Immature natural killer cell (primary cell): ENCODE data around the gene CELF5. TPM values are rescaled to one million over a fixed set of nuclear protein-coding genes. Genes with fewer than 3 reads are reported as not detected.
"Not testable (repeated sequence)": the region's sequence is repeated elsewhere in the genome, so short reads cannot be mapped to it uniquely, and the experiment has no call there.

Experiments
- DNase-seq, 3 donors: peaks; one replicate each; pipeline ENCODE4 v3.0.0; 2022; ENCODE audit warnings: mixed read lengths in 1 of 3
- H3K27ac Mint-ChIP-seq, 6 donors: one replicate each; pipeline ENCODE4 v1.8.0; 2020; ENCODE audit warnings: mixed read lengths in 6 of 6, mild to moderate bottlenecking in 5 of 6, inconsistent platforms in 4 of 6, moderate library complexity in 3 of 6
- H3K27me3 Mint-ChIP-seq, 3 donors: one replicate each; pipeline ENCODE4 v1.8.0; 2020 to 2021; ENCODE audit warnings: low read depth in 3 of 3, mild to moderate bottlenecking in 3 of 3, mixed read lengths in 3 of 3, moderate library complexity in 3 of 3, inconsistent platforms in 1 of 3
- H3K36me3 Mint-ChIP-seq, 3 donors: one replicate each; pipeline ENCODE4 v1.8.0; 2020; ENCODE audit warnings: mixed read lengths in 3 of 3, inconsistent platforms in 2 of 3, mild to moderate bottlenecking in 2 of 3
- H3K4me1 Mint-ChIP-seq, 2 donors: one replicate each; pipeline ENCODE4 v1.8.0; 2020; ENCODE audit warnings: inconsistent platforms in 2 of 2, mild to moderate bottlenecking in 2 of 2, mixed read lengths in 2 of 2, moderate library complexity in 1 of 2
- H3K4me3 Mint-ChIP-seq, 5 donors: one replicate each; pipeline ENCODE4 v1.8.0; 2020; ENCODE audit warnings: mild to moderate bottlenecking in 5 of 5, mixed read lengths in 5 of 5, inconsistent platforms in 3 of 5, moderate library complexity in 3 of 5
- H3K9me3 Mint-ChIP-seq, 6 donors: one replicate each; pipeline ENCODE4 v1.8.0; 2020; ENCODE audit warnings: mild to moderate bottlenecking in 6 of 6, mixed read lengths in 6 of 6, inconsistent platforms in 4 of 6, moderate library complexity in 3 of 6
- polyA plus RNA-seq, 3 donors: library from polyadenylated mRNA; unstranded; fragments of 300-500 nt; fragmentation: Illumina TruSeq; gene quantifications; one replicate each; pipeline ENCODE4 v1.2.3, GENCODE V29; 2021

The CELF5 gene
- polyA plus RNA-seq, 3 donors from 2014 or later: not detected

GRCh38 chr19:3283246-3283751 lies 58.8 kb downstream of the CELF5 start:
- Mint-ChIP-seq H3K27me3 (peaks cover 1 to 4% (median 2%) of the 10 kb centered on the region in 3 donors), H3K4me3 (no peak overlapping the region), H3K4me1 (peaks cover 6 to 15% of the 10 kb centered on the region in 2 donors), H3K9me3 (peaks cover 0 to 3% (median 0%) of the 10 kb centered on the region in 6 donors), H3K27ac (no peak overlapping the region), H3K36me3 (no peaks in the 10 kb centered on the region)
- no peak for DNase-seq

GRCh38 chr19:3283886-3284657 lies 59.6 kb downstream of the CELF5 start:
- Mint-ChIP-seq H3K4me3 (peak overlapping the region in 4 of 5 donors; percentile 45 to 53 (median 49)), H3K27me3 (peaks cover 1 to 4% (median 2%) of the 10 kb centered on the region in 3 donors), H3K9me3 (no peaks in the 10 kb centered on the region), H3K27ac (no peak overlapping the region), H3K36me3 (no peaks in the 10 kb centered on the region), H3K4me1 (peaks cover 6 to 15% of the 10 kb centered on the region in 2 donors)
- DNase-seq: no peak

- Mint-ChIP-seq H3K27me3 (peaks cover 1 to 4% (median 2%) of the 10 kb centered on the region in 3 donors), H3K36me3 (no peaks in the 10 kb centered on the region), H3K9me3 (no peaks in the 10 kb centered on the region), H3K27ac (peak overlapping the region in 4 of 6 donors; percentile 70 to 76 (median 72)), H3K4me3 (peak overlapping the region; percentile 45 to 72 (median 60)), H3K4me1 (peaks cover 6 to 15% of the 10 kb centered on the region in 2 donors)
- DNase-seq: peak; percentile 69 to 72 (median 71)
Measured at GRCh38 chr19:3284759-3285646, 60.5 kb downstream of the CELF5 start.

GRCh38 chr19:3285647-3286176 lies 61.3 kb downstream of the CELF5 start:
- peaks cover 1 to 4% (median 2%) of the 10 kb centered on the region in 3 donors for H3K27me3 Mint-ChIP-seq
- peak; percentile 35 to 48 (median 47) for DNase-seq
- H3K9me3 Mint-ChIP-seq: no peaks in the 10 kb centered on the region
- no peak overlapping the region for H3K27ac Mint-ChIP-seq
- peaks cover 6 to 15% of the 10 kb centered on the region in 2 donors for H3K4me1 Mint-ChIP-seq
- H3K36me3 Mint-ChIP-seq: no peaks in the 10 kb centered on the region
- H3K4me3 Mint-ChIP-seq: peak overlapping the region in 2 of 5 donors; percentile 8 to 53

- Mint-ChIP-seq H3K4me3 (no peak overlapping the region), H3K27ac (no peak overlapping the region), H3K9me3 (no peaks in the 10 kb centered on the region), H3K36me3 (no peaks in the 10 kb centered on the region), H3K27me3 (peaks cover 0 to 4% (median 4%) of the 10 kb centered on the region in 3 donors), H3K4me1 (peaks cover 6 to 15% of the 10 kb centered on the region in 2 donors)
- no peak for DNase-seq
Measured at GRCh38 chr19:3287814-3288213, 63.4 kb downstream of the CELF5 start.

GRCh38 chr19:3288437-3288836 lies 64.0 kb downstream of the CELF5 start:
- H3K36me3 Mint-ChIP-seq, H3K27ac Mint-ChIP-seq, H3K4me3 Mint-ChIP-seq, H3K9me3 Mint-ChIP-seq, H3K27me3 Mint-ChIP-seq, DNase-seq: not testable (repeated sequence)
- H3K4me1 Mint-ChIP-seq: peaks cover 6 to 15% of the 10 kb centered on the region in 2 donors

- Mint-ChIP-seq H3K9me3 (no peaks in the 10 kb centered on the region), H3K4me1 (peaks cover 3% of the 10 kb centered on the region in 2 donors), H3K27ac (no peak overlapping the region), H3K36me3 (no peaks in the 10 kb centered on the region), H3K27me3 (peaks cover 0 to 10% (median 2%) of the 10 kb centered on the region in 3 donors), H3K4me3 (no peak overlapping the region)
- no peak for DNase-seq
Measured at GRCh38 chr19:3289971-3290569, 65.6 kb downstream of the CELF5 start.

GRCh38 chr19:3290858-3291257 lies 66.4 kb downstream of the CELF5 start:
- H3K27ac Mint-ChIP-seq: not testable (repeated sequence)
- H3K27me3 Mint-ChIP-seq: peaks cover 0 to 10% (median 2%) of the 10 kb centered on the region in 3 donors

GRCh38 chr19:3291644-3292043 lies 67.2 kb downstream of the CELF5 start:
- no peaks in the 10 kb centered on the region for H3K36me3 Mint-ChIP-seq
- H3K9me3 Mint-ChIP-seq: no peaks in the 10 kb centered on the region
- no peaks in the 10 kb centered on the region for H3K4me1 Mint-ChIP-seq
- H3K27me3 Mint-ChIP-seq: peaks cover 0 to 10% (median 4%) of the 10 kb centered on the region in 3 donors
- no peak overlapping the region for H3K4me3 Mint-ChIP-seq
- H3K27ac Mint-ChIP-seq: no peak overlapping the region
- no peak for DNase-seq

More at GRCh38 chr19:3290858-3291257, 66.4 kb downstream of the CELF5 start:
- not testable (repeated sequence) for H3K9me3 Mint-ChIP-seq, H3K4me1 Mint-ChIP-seq, DNase-seq, H3K36me3 Mint-ChIP-seq, H3K4me3 Mint-ChIP-seq

- H3K4me3 Mint-ChIP-seq: no peak overlapping the region
- no peak overlapping the region for H3K27ac Mint-ChIP-seq
- H3K4me1 Mint-ChIP-seq: no peaks in the 10 kb centered on the region
Measured at GRCh38 chr19:3292958-3293529, 68.6 kb downstream of the CELF5 start.

GRCh38 chr19:3293560-3293959 lies 69.1 kb downstream of the CELF5 start:
- no peaks in the 10 kb centered on the region for H3K9me3 Mint-ChIP-seq
- no peak for DNase-seq
- H3K36me3 Mint-ChIP-seq: no peaks in the 10 kb centered on the region
- no peaks in the 10 kb centered on the region for H3K4me1 Mint-ChIP-seq
- H3K4me3 Mint-ChIP-seq: no peak overlapping the region
- peaks cover 0 to 15% (median 2%) of the 10 kb centered on the region in 3 donors for H3K27me3 Mint-ChIP-seq
- H3K27ac Mint-ChIP-seq: no peak overlapping the region

More at GRCh38 chr19:3292958-3293529, 68.6 kb downstream of the CELF5 start:
- H3K9me3 Mint-ChIP-seq: no peaks in the 10 kb centered on the region
- no peaks in the 10 kb centered on the region for H3K36me3 Mint-ChIP-seq
- peaks cover 0 to 13% (median 2%) of the 10 kb centered on the region in 3 donors for H3K27me3 Mint-ChIP-seq
- DNase-seq: no peak

GRCh38 chr19:3294080-3294850 lies 69.8 kb downstream of the CELF5 start:
- no peaks in the 10 kb centered on the region for H3K36me3 Mint-ChIP-seq
- no peaks in the 10 kb centered on the region for H3K4me1 Mint-ChIP-seq
- peaks cover 2 to 15% (median 2%) of the 10 kb centered on the region in 3 donors for H3K27me3 Mint-ChIP-seq
- no peak overlapping the region for H3K4me3 Mint-ChIP-seq
- peaks cover 0 to 2% (median 0%) of the 10 kb centered on the region in 6 donors for H3K9me3 Mint-ChIP-seq
- H3K27ac Mint-ChIP-seq: peak overlapping the region in 1 of 6 donors; percentile 49
- no peak for DNase-seq
